Mesenchymal stem cell (in vitro differentiated cells and primary cell): ENCODE measurements around the gene CHN2.
A peak's percentile ranks its signal among the peaks of the same experiment; 100 is the strongest.

ENCODE experiments used
- DNase-seq: peaks from one replicate; pipeline ENCODE4 v3.0.0-alpha.2; 2013
- H2AFZ ChIP-seq: one replicate; pipeline ENCODE4 v1.6.1; 2013; ENCODE audit warnings: low read depth, mild to moderate bottlenecking, control low read depth, inconsistent platforms, low read length, moderate library complexity
- H2AK5ac ChIP-seq: 2 replicates; pipeline ENCODE4 v1.6.1; 2013; ENCODE audit warnings: low read length, moderate library complexity, mild to moderate bottlenecking, inconsistent platforms; ENCODE audit not compliant: severe bottlenecking
- H2BK120ac ChIP-seq: one replicate; pipeline ENCODE4 v1.6.1; 2013; ENCODE audit warnings: low read depth, mild to moderate bottlenecking, inconsistent platforms, low read length, moderate library complexity
- H2BK12ac ChIP-seq, 2 experiments: one replicate each; pipeline ENCODE4 v1.6.1; 2013; ENCODE audit warnings: inconsistent platforms in 2 of 2, low read length in 2 of 2, mild to moderate bottlenecking in 2 of 2, moderate library complexity in 2 of 2, control low read depth in 1 of 2
- H2BK15ac ChIP-seq: one replicate; pipeline ENCODE4 v1.6.1; 2013; ENCODE audit warnings: mild to moderate bottlenecking, low read depth, inconsistent platforms; ENCODE audit not compliant: poor library complexity, severe bottlenecking
- H2BK5ac ChIP-seq: 2 replicates; pipeline ENCODE4 v1.6.1; 2013; ENCODE audit warnings: low read depth, mild to moderate bottlenecking, low read length, control low read depth, inconsistent platforms; ENCODE audit not compliant: poor library complexity, severe bottlenecking
- H3K14ac ChIP-seq, 2 experiments: one replicate each; pipeline ENCODE4 v1.6.1; 2013; ENCODE audit warnings: inconsistent platforms in 2 of 2, low read length in 2 of 2, control low read depth in 1 of 2, mild to moderate bottlenecking in 1 of 2, moderate library complexity in 1 of 2
- H3K18ac ChIP-seq, 2 experiments: one replicate each; pipeline ENCODE4 v1.6.1; 2013; ENCODE audit warnings: inconsistent platforms in 2 of 2, low read length in 2 of 2, control low read depth in 1 of 2, low read depth in 1 of 2, mild to moderate bottlenecking in 1 of 2
- H3K23ac ChIP-seq, 2 experiments: one replicate each; pipeline ENCODE4 v1.6.1; 2013; ENCODE audit warnings: inconsistent platforms in 2 of 2, low read length in 2 of 2, mild to moderate bottlenecking in 2 of 2, moderate library complexity in 2 of 2, control low read depth in 1 of 2
- H3K27ac ChIP-seq: 2 replicates; pipeline ENCODE4 v1.5.1; 2013; ENCODE audit warnings: mild to moderate bottlenecking, moderate library complexity, low read length, control low read depth, inconsistent platforms; ENCODE audit not compliant: poor library complexity, severe bottlenecking
- H3K27me3 ChIP-seq, 2 experiments: 2 replicates each; pipeline versions ENCODE4 v1.6.1 to v1.7.0; 2013; ENCODE audit warnings: low read length in 2 of 2, mild to moderate bottlenecking in 2 of 2, moderate library complexity in 2 of 2, control low read depth in 1 of 2, inconsistent platforms in 1 of 2; ENCODE audit not compliant: control insufficient read depth in 1 of 2, insufficient read depth in 1 of 2
- H3K36me3 ChIP-seq, 2 experiments: 2 replicates each; pipeline versions ENCODE4 v1.6.1 to v1.7.0; 2013; ENCODE audit warnings: low read length in 2 of 2, control low read depth in 1 of 2, inconsistent platforms in 1 of 2, low read depth in 1 of 2, mild to moderate bottlenecking in 1 of 2; ENCODE audit not compliant: insufficient read depth in 2 of 2, control insufficient read depth in 1 of 2
- H3K4ac ChIP-seq, 2 experiments: one replicate each; pipeline ENCODE4 v1.6.1; 2013; ENCODE audit warnings: inconsistent platforms in 2 of 2, low read length in 2 of 2, mild to moderate bottlenecking in 2 of 2, moderate library complexity in 2 of 2, control low read depth in 1 of 2, low read depth in 1 of 2
- H3K4me1 ChIP-seq: 2 replicates; pipeline ENCODE4 v1.6.1; 2013; ENCODE audit warnings: low read depth, low read length, control low read depth; ENCODE audit not compliant: control insufficient read depth, insufficient read depth
- H3K4me2 ChIP-seq: 2 replicates; pipeline ENCODE4 v1.6.1; 2013; ENCODE audit warnings: low read length, mild to moderate bottlenecking, inconsistent platforms; ENCODE audit not compliant: poor library complexity, severe bottlenecking
- H3K4me3 ChIP-seq, 2 experiments: 2 replicates each; pipeline versions ENCODE4 v1.5.1 to v1.7.0; 2013; ENCODE audit warnings: low read length in 2 of 2, mild to moderate bottlenecking in 2 of 2, control low read depth in 1 of 2, low read depth in 1 of 2; ENCODE audit not compliant: insufficient read depth in 1 of 2
- H3K79me1 ChIP-seq: replicated peaks from 2 replicates; pipeline ENCODE4 v1.6.1; 2013; ENCODE audit warnings: mild to moderate bottlenecking, control low read depth, low read length, inconsistent platforms; ENCODE audit not compliant: poor library complexity, severe bottlenecking
- H3K9ac ChIP-seq: 2 replicates; pipeline ENCODE4 v1.7.0; 2013; ENCODE audit warnings: mild to moderate bottlenecking, low read length, moderate library complexity
- H3K9me3 ChIP-seq: 2 replicates; pipeline ENCODE4 v1.7.0; 2013; ENCODE audit warnings: mild to moderate bottlenecking, low read length; ENCODE audit not compliant: control insufficient read depth
- H4K8ac ChIP-seq: one replicate; pipeline ENCODE4 v1.6.1; 2013; ENCODE audit warnings: inconsistent platforms, mild to moderate bottlenecking, low read length, moderate library complexity
- H4K91ac ChIP-seq: one replicate; pipeline ENCODE4 v1.6.1; 2013; ENCODE audit warnings: mild to moderate bottlenecking, low read length, inconsistent platforms
- WGBS: methylation state at CpG from one replicate; pipeline ENCODE4 v1.1.7; 2013; ENCODE audit warnings: mixed read lengths; 5-methylcytosine and 5-hydroxymethylcytosine counted together

Gene CHN2

GRCh38 chr7:29447828-29448227, 253.3 kb downstream of the CHN2 start:
- no peak overlapping the region for H2AFZ ChIP-seq
- no peak overlapping the region for H3K23ac ChIP-seq
- no peak overlapping the region for H4K8ac ChIP-seq
- no peak overlapping the region for H2BK120ac ChIP-seq
- no peak overlapping the region for H2BK15ac ChIP-seq
- no peak overlapping the region for H3K27ac ChIP-seq
- no peak overlapping the region for H3K14ac ChIP-seq
- WGBS = 92% methylated on average over 2 of the region's 3 CpGs
- no peaks in the 10 kb centered on the region for H3K4me1 ChIP-seq
- H4K91ac ChIP-seq = no peak overlapping the region
- no peak overlapping the region for H2AK5ac ChIP-seq
- no peak overlapping the region for H2BK5ac ChIP-seq
- no peak overlapping the region for H3K4ac ChIP-seq
- H3K4me3 ChIP-seq = no peak overlapping the region
- H3K18ac ChIP-seq = no peak overlapping the region
- H3K27me3 ChIP-seq = peaks cover 0 to 5% of the 10 kb centered on the region in 2 experiments
- H3K9ac ChIP-seq = no peak overlapping the region
- no peak overlapping the region for H2BK12ac ChIP-seq
- H3K4me2 ChIP-seq = no peak overlapping the region
- H3K9me3 ChIP-seq = no peaks in the 10 kb centered on the region
- no peaks in the 10 kb centered on the region for H3K79me1 ChIP-seq
- no peaks in the 10 kb centered on the region for H3K36me3 ChIP-seq
- DNase-seq = no peak

GRCh38 chr7:29449569-29450260, 255.1 kb downstream of the CHN2 start:
- no peak overlapping the region for H2AK5ac ChIP-seq
- no peak overlapping the region for H3K4me2 ChIP-seq
- H3K27ac ChIP-seq = no peak overlapping the region
- H3K14ac ChIP-seq = no peak overlapping the region
- no peak overlapping the region for H2BK12ac ChIP-seq
- DNase-seq = peak; percentile 16
- no peak overlapping the region for H2AFZ ChIP-seq
- H3K79me1 ChIP-seq = no peaks in the 10 kb centered on the region
- peaks cover 0 to 5% of the 10 kb centered on the region in 2 experiments for H3K27me3 ChIP-seq
- H3K4me3 ChIP-seq = no peak overlapping the region
- H4K8ac ChIP-seq = no peak overlapping the region
- no peaks in the 10 kb centered on the region for H3K9me3 ChIP-seq
- H3K9ac ChIP-seq = no peak overlapping the region
- H3K4me1 ChIP-seq = no peaks in the 10 kb centered on the region
- H3K18ac ChIP-seq = no peak overlapping the region
- H2BK5ac ChIP-seq = no peak overlapping the region
- no peak overlapping the region for H2BK15ac ChIP-seq
- H4K91ac ChIP-seq = no peak overlapping the region
- no peak overlapping the region for H3K23ac ChIP-seq
- no peak overlapping the region for H3K4ac ChIP-seq
- peak overlapping the region; percentile 30 for H2BK120ac ChIP-seq
- no peaks in the 10 kb centered on the region for H3K36me3 ChIP-seq
- WGBS = 71% methylated on average over 3 of the region's 3 CpGs

- H2BK12ac ChIP-seq = no peak overlapping the region
- H3K23ac ChIP-seq = no peak overlapping the region
- H2BK15ac ChIP-seq = no peak overlapping the region
- H4K8ac ChIP-seq = no peak overlapping the region
- no peaks in the 10 kb centered on the region for H3K4me1 ChIP-seq
- no peak overlapping the region for H3K18ac ChIP-seq
- H3K9ac ChIP-seq = no peak overlapping the region
- no peak overlapping the region for H2AFZ ChIP-seq
- H3K4ac ChIP-seq = no peak overlapping the region
- H3K14ac ChIP-seq = no peak overlapping the region
- H2BK5ac ChIP-seq = no peak overlapping the region
- no peaks in the 10 kb centered on the region for H3K36me3 ChIP-seq
- H2BK120ac ChIP-seq = no peak overlapping the region
- no peak overlapping the region for H2AK5ac ChIP-seq
- H3K79me1 ChIP-seq = no peaks in the 10 kb centered on the region
- no peak overlapping the region for H3K4me2 ChIP-seq
- no peak for DNase-seq
- no CpG with 5 or more reads among the region's 2 CpGs for WGBS
- H3K4me3 ChIP-seq = no peak overlapping the region
- no peak overlapping the region for H4K91ac ChIP-seq
- H3K9me3 ChIP-seq = no peaks in the 10 kb centered on the region
- peaks cover 0 to 3% of the 10 kb centered on the region in 2 experiments for H3K27me3 ChIP-seq
- H3K27ac ChIP-seq = no peak overlapping the region
Observed at GRCh38 chr7:29453021-29453420, 258.4 kb downstream of the CHN2 start.

GRCh38 chr7:29454464-29454863, 259.9 kb downstream of the CHN2 start:
- no peak overlapping the region for H3K9ac ChIP-seq

More at GRCh38 chr7:29454464-29454863, 259.9 kb downstream of the CHN2 start:
- Histone ChIP-seq H2BK15ac (no peak overlapping the region), H3K27ac (no peak overlapping the region), H3K36me3 (no peaks in the 10 kb centered on the region), H3K23ac (no peak overlapping the region), H4K8ac (no peak overlapping the region), H3K18ac (no peak overlapping the region), H3K9me3 (no peaks in the 10 kb centered on the region), H3K27me3 (peaks cover 4 to 7% of the 10 kb centered on the region in 2 experiments), H2BK12ac (no peak overlapping the region), H2BK120ac (no peak overlapping the region), H3K4me1 (no peaks in the 10 kb centered on the region), H2AK5ac (no peak overlapping the region), H2BK5ac (no peak overlapping the region), H3K4me2 (no peak overlapping the region), H3K79me1 (no peaks in the 10 kb centered on the region), H3K4ac (no peak overlapping the region), H3K4me3 (no peak overlapping the region), H3K14ac (no peak overlapping the region), H4K91ac (no peak overlapping the region), H2AFZ (no peak overlapping the region)
- DNase-seq = no peak
- WGBS = 93% methylated on average over 3 of the region's 4 CpGs
